Mammary epithelial cell (primary cell): ENCODE measurements around the gene RAB14.

Experiments used
- CTCF ChIP-seq, 2 donors: IDR thresholded peaks in 1 of 2; conservative IDR thresholded peaks in 1 of 2; 2 replicates each; pipeline ENCODE4 v1.5.1; 2011 to 2012; ENCODE audit warnings: inconsistent platforms in 2 of 2, low read length in 2 of 2, mild to moderate bottlenecking in 2 of 2, control low read depth in 1 of 2, low read depth in 1 of 2; ENCODE audit not compliant: insufficient read depth in 1 of 2; ENCODE audit errors: extremely low read depth in 1 of 2
- EZH2 ChIP-seq: IDR thresholded peaks from 2 replicates; pipeline ENCODE4 v1.6.1; 2012; ENCODE audit warnings: low read length, inconsistent platforms, borderline replicate concordance

DNA sequence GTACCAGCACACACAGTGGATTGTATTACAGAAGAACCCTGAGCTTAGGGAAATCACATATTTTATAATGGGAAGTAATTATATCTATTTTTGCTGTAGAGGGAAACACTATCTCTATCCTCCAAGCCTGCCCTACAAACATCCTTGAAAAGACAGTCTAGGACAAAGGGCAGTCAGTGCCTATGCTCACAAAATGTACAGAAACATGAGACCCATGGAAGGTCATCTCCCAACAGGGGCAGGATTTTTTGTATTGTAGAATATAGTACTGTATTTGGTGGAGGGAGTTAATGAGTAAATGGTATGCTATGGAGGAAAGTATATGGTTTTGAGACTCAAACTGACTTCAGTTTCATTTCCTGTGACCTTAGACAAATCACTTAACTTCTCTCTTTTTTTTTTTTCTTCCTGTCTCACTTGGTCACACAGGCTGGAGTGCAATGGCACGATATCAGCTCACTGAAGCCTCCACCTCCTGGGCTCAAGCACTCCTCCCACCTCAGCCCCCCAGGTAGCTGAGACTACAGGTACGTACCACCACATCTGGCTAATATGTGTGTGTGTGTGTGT, 5.8 kb upstream of the RAB14 start:
- no peak for TF ChIP-seq CTCF (conservative IDR thresholded peaks at IDR 0.05 in 1 of 2, IDR thresholded peaks at IDR 0.05 in 1 of 2; ENCODE audit: extremely low read depth in 1 of 2, insufficient read depth in 1 of 2, low read depth in 1 of 2, low read length in 2 of 2)
- no peak for TF ChIP-seq EZH2
